CD14-positive monocyte (primary cell): ENCODE data around the gene SPOP. TPM values are rescaled to one million over a fixed set of nuclear protein-coding genes. Genes with fewer than 3 reads are reported as not detected.

Source experiments
- DNase-seq, 3 donors: peaks; one replicate each; pipeline ENCODE4 v3.0.0-alpha.2; 2011 to 2022
- H2AFZ ChIP-seq: 2 replicates; pipeline ENCODE4 v1.6.0; 2012; ENCODE audit warnings: mild to moderate bottlenecking, low read depth, low read length, inconsistent platforms; ENCODE audit not compliant: insufficient read depth, poor library complexity, severe bottlenecking
- H3K27ac ChIP-seq, 2 donors: 1 replicate in 1 of 2; 2 replicates in 1 of 2; pipeline ENCODE4 v1.5.1; 2012 to 2013; ENCODE audit warnings: low read length in 2 of 2, control low read depth in 1 of 2, inconsistent platforms in 1 of 2, low read depth in 1 of 2, mild to moderate bottlenecking in 1 of 2
- H3K27me3 ChIP-seq, 2 donors: one replicate each; pipeline versions ENCODE4 v1.6.0 to v1.6.1; 2011 to 2013; ENCODE audit warnings: low read length in 2 of 2; ENCODE audit not compliant: control insufficient read depth in 2 of 2, insufficient read depth in 2 of 2
- H3K36me3 ChIP-seq, 2 donors: replicated peaks in 1 of 2; 1 replicate in 1 of 2; 2 replicates in 1 of 2; pipeline versions ENCODE4 v1.5.1 to v1.6.1; 2012 to 2013; ENCODE audit warnings: low read length in 2 of 2, control low read depth in 1 of 2, inconsistent platforms in 1 of 2, mild to moderate bottlenecking in 1 of 2; ENCODE audit not compliant: insufficient read depth in 2 of 2, control insufficient read depth in 1 of 2
- H3K4me1 ChIP-seq, 2 donors: 1 replicate in 1 of 2; 2 replicates in 1 of 2; pipeline versions ENCODE4 v1.5.1 to v1.6.1; 2012 to 2013; ENCODE audit warnings: low read length in 2 of 2, control low read depth in 1 of 2, inconsistent platforms in 1 of 2, mild to moderate bottlenecking in 1 of 2, moderate library complexity in 1 of 2; ENCODE audit not compliant: insufficient read depth in 2 of 2, control insufficient read depth in 1 of 2
- H3K4me2 ChIP-seq: replicated peaks from 2 replicates; pipeline ENCODE3; 2012; ENCODE audit warnings: low read length, moderate library complexity, mild to moderate bottlenecking; ENCODE audit not compliant: poor library complexity, severe bottlenecking; ENCODE audit errors: extremely low read depth
- H3K4me3 ChIP-seq, 3 experiments: fragments of 200-600 bp in 1 of 3; sonication (generic) in 1 of 3; replicated peaks in 1 of 3; 1 replicate in 2 of 3; 2 replicates in 1 of 3; pipeline ENCODE4 v1.5.1; 2011 to 2013; ENCODE audit warnings: low read length in 3 of 3, mild to moderate bottlenecking in 3 of 3, control low read depth in 2 of 3, low read depth in 2 of 3, inconsistent platforms in 1 of 3, moderate library complexity in 1 of 3
- H3K79me2 ChIP-seq: 2 replicates; pipeline ENCODE4 v1.6.0; 2012; ENCODE audit warnings: mild to moderate bottlenecking, control low read depth, inconsistent platforms, low read length, moderate library complexity; ENCODE audit not compliant: insufficient read depth
- H3K9ac ChIP-seq: 2 replicates; pipeline ENCODE4 v1.6.0; 2017; ENCODE audit warnings: low read length, mild to moderate bottlenecking; ENCODE audit not compliant: insufficient read depth, poor library complexity, severe bottlenecking
- H3K9me3 ChIP-seq, 2 donors: replicated peaks in 1 of 2; 1 replicate in 1 of 2; 2 replicates in 1 of 2; pipeline versions ENCODE4 v1.5.1 to v1.6.1; 2012 to 2013; ENCODE audit warnings: low read length in 2 of 2, control low read depth in 1 of 2; ENCODE audit not compliant: control insufficient read depth in 1 of 2, insufficient read depth in 1 of 2
- H4K20me1 ChIP-seq: 2 replicates; pipeline ENCODE4 v1.6.0; 2012; ENCODE audit warnings: mild to moderate bottlenecking, low read length, control low read depth, moderate library complexity; ENCODE audit not compliant: insufficient read depth
- H3K27ac Mint-ChIP-seq, 7 donors: one replicate each; pipeline ENCODE4 v1.8.0; 2020; ENCODE audit warnings: mild to moderate bottlenecking in 7 of 7, mixed read lengths in 7 of 7, moderate library complexity in 6 of 7, inconsistent platforms in 2 of 7
- H3K27me3 Mint-ChIP-seq, 3 donors: one replicate each; pipeline ENCODE4 v1.8.0; 2021 to 2022; ENCODE audit warnings: low read depth in 3 of 3, mild to moderate bottlenecking in 3 of 3, mixed read lengths in 3 of 3, moderate library complexity in 3 of 3, inconsistent platforms in 1 of 3
- H3K36me3 Mint-ChIP-seq, 2 donors: one replicate each; pipeline ENCODE4 v1.8.0; 2020; ENCODE audit warnings: mixed read lengths in 2 of 2, inconsistent platforms in 1 of 2, mild to moderate bottlenecking in 1 of 2
- H3K4me1 Mint-ChIP-seq: one replicate; pipeline ENCODE4 v1.8.0; 2020; ENCODE audit warnings: mild to moderate bottlenecking, mixed read lengths
- H3K4me3 Mint-ChIP-seq, 2 donors: one replicate each; pipeline ENCODE4 v1.8.0; 2020; ENCODE audit warnings: mild to moderate bottlenecking in 2 of 2, mixed read lengths in 2 of 2, moderate library complexity in 1 of 2
- H3K9me3 Mint-ChIP-seq, 7 donors: one replicate each; pipeline ENCODE4 v1.8.0; 2020 to 2022; ENCODE audit warnings: mixed read lengths in 7 of 7, mild to moderate bottlenecking in 6 of 7, moderate library complexity in 6 of 7, inconsistent platforms in 2 of 7
- CTCF ChIP-seq: fragments of 200-600 bp; IDR thresholded peaks from one replicate; pipeline ENCODE4 v1.8.0; 2022; ENCODE audit warnings: antibody characterized with exemption, mild to moderate bottlenecking
- WGBS: methylation state at CpG from one replicate; pipeline ENCODE4 v1.1.5; 2013; ENCODE audit warnings: missing lambda C conversion rate; ENCODE audit not compliant: insufficient coverage; 5-methylcytosine and 5-hydroxymethylcytosine counted together
- intact Hi-C, 2 donors: fragments of 100-400 bp; cut with micrococcal nuclease; formaldehyde crosslinking; loops; one replicate each; pipeline versions ENCODE4 v1.15.0 to v1.15.1; 2023
- polyA plus RNA-seq, 3 donors: library from polyadenylated mRNA; depleted of rRNA in 1 of 3; unstranded in 2 of 3; stranded (reverse) in 1 of 3; fragments of 300-500 nt in 2 of 3; fragments of >200 nt in 1 of 3; fragmentation: Illumina TruSeq in 2 of 3; gene quantifications; 1 replicate in 2 of 3; 2 replicates in 1 of 3; pipeline ENCODE4 v1.2.3, GENCODE V29; 2012 to 2021

The SPOP gene
- polyA plus RNA-seq, 3 donors = 41.3 to 65.5 (median 63.2) TPM

GRCh38 chr17:49582789-49583188, 95.1 kb downstream of the SPOP start:
- intact Hi-C loops = no loop called here
- H3K9me3 ChIP-seq = no peaks in the 10 kb centered on the region
- no peaks in the 10 kb centered on the region for H3K36me3 ChIP-seq
- no peak overlapping the region for H3K9ac ChIP-seq
- H3K4me2 ChIP-seq = no peak overlapping the region
- no peaks in the 10 kb centered on the region for H3K79me2 ChIP-seq
- Mint-ChIP-seq H3K27me3 (peaks cover 9 to 12% (median 11%) of the 10 kb centered on the region in 3 donors), H3K27ac (no peak overlapping the region), H3K9me3 (peaks cover 0 to 2% (median 0%) of the 10 kb centered on the region in 7 donors), H3K36me3 (peaks cover 0 to 2% of the 10 kb centered on the region in 2 donors), H3K4me3 (no peak overlapping the region), H3K4me1 (peaks cover 3% of the 10 kb centered on the region)
- 93% methylated on average over 4 of the region's 8 CpGs for WGBS
- TF ChIP-seq CTCF = no peak
- no peak for DNase-seq
- no peak overlapping the region for H2AFZ ChIP-seq
- H3K4me3 ChIP-seq = no peak overlapping the region
- peaks cover under 1 to 6% of the 10 kb centered on the region in 2 donors for H3K27me3 ChIP-seq
- H3K4me1 ChIP-seq = no peaks in the 10 kb centered on the region
- H3K27ac ChIP-seq = no peak overlapping the region
- H4K20me1 ChIP-seq = no peaks in the 10 kb centered on the region

- intact Hi-C loops = no loop called here
- no peak overlapping the region for H3K4me2 ChIP-seq
- H3K9me3 ChIP-seq = no peaks in the 10 kb centered on the region
- peaks cover 15 to 18% (median 17%) of the 10 kb centered on the region in 3 donors for H3K27me3 Mint-ChIP-seq
- no peaks in the 10 kb centered on the region for H3K36me3 Mint-ChIP-seq
- H4K20me1 ChIP-seq = no peaks in the 10 kb centered on the region
- H3K27ac ChIP-seq = no peak overlapping the region
- no peak for DNase-seq
- no peaks in the 10 kb centered on the region for H3K36me3 ChIP-seq
- no peak overlapping the region for H2AFZ ChIP-seq
- WGBS = 94% methylated on average over 9 of the region's 12 CpGs
- TF ChIP-seq CTCF = no peak
- no peaks in the 10 kb centered on the region for H3K4me1 ChIP-seq
- no peak overlapping the region for H3K4me3 ChIP-seq
- no peaks in the 10 kb centered on the region for H3K79me2 ChIP-seq
- no peak overlapping the region for H3K4me3 Mint-ChIP-seq
- H3K9me3 Mint-ChIP-seq = peaks cover 0 to 2% (median 0%) of the 10 kb centered on the region in 7 donors
- H3K9ac ChIP-seq = no peak overlapping the region
- peaks cover 3% of the 10 kb centered on the region for H3K4me1 Mint-ChIP-seq
- no peak overlapping the region for H3K27ac Mint-ChIP-seq
- H3K27me3 ChIP-seq = peaks cover 7 to 12% of the 10 kb centered on the region in 2 donors
Measured at GRCh38 chr17:49582055-49582722, 95.7 kb downstream of the SPOP start.
